Caco-2 (cell line): ENCODE measurements around the gene DHX34. TPM values are rescaled to one million over a fixed set of nuclear protein-coding genes. Genes with fewer than 3 reads are reported as not detected.
"Not testable (repeated sequence)": the region's sequence is repeated elsewhere in the genome, so short reads cannot be mapped to it uniquely, and the experiment has no call there.

ENCODE experiments used
- BruUV-seq: library from RNA; stranded (reverse); fragments of 400-500 nt; replicated peaks from 2 replicates; lab custom pipeline; 2021; lab: Mats Ljungman, UMichigan
- CTCF ChIA-PET: fragments of 300-600 bp; sonication (Branson Sonifier 250); formaldehyde crosslinking; loops from one replicate; lab custom pipeline; 2022; ENCODE audit warnings: antibody characterized with exemption; lab: Charles Lee
- POLR2A ChIA-PET: fragments of 300-600 bp; sonication (Branson Sonifier 250); formaldehyde crosslinking; loops from one replicate; lab custom pipeline; 2022; ENCODE audit warnings: antibody characterized with exemption; lab: Charles Lee
- DNase-seq, 2 experiments: peaks; one replicate each; pipeline versions ENCODE4 v3.0.0 to v3.0.0-alpha.2; 2020 to 2022
- H3K27me3 ChIP-seq: replicated peaks from 2 replicates; pipeline ENCODE4 v1.6.0; 2011; ENCODE audit warnings: low read length; ENCODE audit not compliant: control insufficient read depth, insufficient read depth
- H3K36me3 ChIP-seq: 2 replicates; pipeline ENCODE4 v1.5.1; 2011; ENCODE audit warnings: low read length; ENCODE audit not compliant: control insufficient read depth, insufficient read depth
- H3K4me1 ChIP-seq: fragments of 250-450 bp; sonication (Bioruptor Pico); 2 replicates; pipeline ENCODE4 v1.5.1; 2020; ENCODE audit warnings: mild to moderate bottlenecking
- H3K4me3 ChIP-seq: 2 replicates; pipeline ENCODE4 v1.5.1; 2011; ENCODE audit warnings: low read depth, mild to moderate bottlenecking, control low read depth, low read length
- H3K9me3 ChIP-seq: fragments of 250-450 bp; sonication (Bioruptor Pico); 2 replicates; pipeline ENCODE4 v1.5.1; 2020; ENCODE audit warnings: mild to moderate bottlenecking, moderate library complexity
- H3K27ac Mint-ChIP-seq: one replicate; pipeline ENCODE4 v1.8.0; 2022; ENCODE audit warnings: mixed read lengths; ENCODE audit not compliant: unreplicated experiment
- H3K27me3 Mint-ChIP-seq: one replicate; pipeline ENCODE4 v1.8.0; 2022; ENCODE audit warnings: mixed read lengths; ENCODE audit not compliant: insufficient read depth, unreplicated experiment
- H3K36me3 Mint-ChIP-seq: one replicate; pipeline ENCODE4 v1.8.0; 2022; ENCODE audit warnings: mild to moderate bottlenecking, mixed read lengths; ENCODE audit not compliant: insufficient read depth, unreplicated experiment
- H3K4me1 Mint-ChIP-seq: one replicate; pipeline ENCODE4 v1.8.0; 2022; ENCODE audit warnings: low read depth, mixed read lengths; ENCODE audit not compliant: unreplicated experiment
- H3K4me3 Mint-ChIP-seq: one replicate; pipeline ENCODE4 v1.8.0; 2022; ENCODE audit warnings: mild to moderate bottlenecking, moderate library complexity, mixed read lengths; ENCODE audit not compliant: unreplicated experiment
- H3K9me3 Mint-ChIP-seq: one replicate; pipeline ENCODE4 v1.8.0; 2022; ENCODE audit warnings: mixed read lengths; ENCODE audit not compliant: unreplicated experiment
- intact Hi-C: fragments of 100-400 bp; cut with micrococcal nuclease; formaldehyde crosslinking; loops from one replicate; pipeline ENCODE4 v1.10.0; 2022; ENCODE audit not compliant: unreplicated experiment
- total RNA-seq: library from RNA; stranded (reverse); gene quantifications from 2 replicates; pipeline ENCODE4 v1.2.3, GENCODE V29; 2022
- TF ChIP-seq, protein P1 (sequence below), 2 experiments: fragments of 200-600 bp in 1 of 2; IDR thresholded peaks; 1 replicate in 1 of 2; 2 replicates in 1 of 2; pipeline versions ENCODE4 v1.5.1 to v1.8.0; 2011 to 2022; ENCODE audit warnings: antibody characterized with exemption in 1 of 2, control low read depth in 1 of 2, inconsistent platforms in 1 of 2, low read depth in 1 of 2, low read length in 1 of 2, mild to moderate bottlenecking in 1 of 2, moderate library complexity in 1 of 2; ENCODE audit not compliant: insufficient read depth in 1 of 2, severe bottlenecking in 1 of 2, unreplicated experiment in 1 of 2

Gene DHX34
- total RNA-seq, 1 experiment from 2014 or later, result 28.7 TPM

GRCh38 chr19:47358936-47359335 lies 9.8 kb downstream of the DHX34 start:
- ChIA-PET CTCF (interaction anchor here (1.4 kb wide), 1 partner anchor 10 kb away, joined by 8 read pairs; the partner anchor contains the start of gene DHX34), POLR2A (no interaction called here)
- no peak for DNase-seq
- H3K27ac Mint-ChIP-seq, result no peak overlapping the region
- Histone ChIP-seq H3K27me3 (no peaks in the 10 kb centered on the region), H3K9me3 (no peaks in the 10 kb centered on the region), H3K36me3 (peaks cover 6% of the 10 kb centered on the region), H3K4me1 (no peaks in the 10 kb centered on the region), H3K4me3 (no peak overlapping the region)
- H3K4me1 Mint-ChIP-seq, result no peaks in the 10 kb centered on the region
- H3K36me3 Mint-ChIP-seq, result peaks cover 97% of the 10 kb centered on the region
- no TSS peak for BruUV-seq
- intact Hi-C loops, result no loop called here
- H3K9me3 Mint-ChIP-seq, result no peaks in the 10 kb centered on the region
- H3K4me3 Mint-ChIP-seq, result no peak overlapping the region
- TF ChIP-seq, protein P1, sequence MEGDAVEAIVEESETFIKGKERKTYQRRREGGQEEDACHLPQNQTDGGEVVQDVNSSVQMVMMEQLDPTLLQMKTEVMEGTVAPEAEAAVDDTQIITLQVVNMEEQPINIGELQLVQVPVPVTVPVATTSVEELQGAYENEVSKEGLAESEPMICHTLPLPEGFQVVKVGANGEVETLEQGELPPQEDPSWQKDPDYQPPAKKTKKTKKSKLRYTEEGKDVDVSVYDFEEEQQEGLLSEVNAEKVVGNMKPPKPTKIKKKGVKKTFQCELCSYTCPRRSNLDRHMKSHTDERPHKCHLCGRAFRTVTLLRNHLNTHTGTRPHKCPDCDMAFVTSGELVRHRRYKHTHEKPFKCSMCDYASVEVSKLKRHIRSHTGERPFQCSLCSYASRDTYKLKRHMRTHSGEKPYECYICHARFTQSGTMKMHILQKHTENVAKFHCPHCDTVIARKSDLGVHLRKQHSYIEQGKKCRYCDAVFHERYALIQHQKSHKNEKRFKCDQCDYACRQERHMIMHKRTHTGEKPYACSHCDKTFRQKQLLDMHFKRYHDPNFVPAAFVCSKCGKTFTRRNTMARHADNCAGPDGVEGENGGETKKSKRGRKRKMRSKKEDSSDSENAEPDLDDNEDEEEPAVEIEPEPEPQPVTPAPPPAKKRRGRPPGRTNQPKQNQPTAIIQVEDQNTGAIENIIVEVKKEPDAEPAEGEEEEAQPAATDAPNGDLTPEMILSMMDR (IDR thresholded peaks at IDR 0.05; ENCODE audit: insufficient read depth in 1 of 2, low read depth in 1 of 2, low read length in 1 of 2, severe bottlenecking in 1 of 2, unreplicated experiment in 1 of 2), result no peak
- H3K27me3 Mint-ChIP-seq, result no peaks in the 10 kb centered on the region

GRCh38 chr19:47362321-47362720 lies 13.2 kb downstream of the DHX34 start:
- no peak overlapping the region for H3K4me3 Mint-ChIP-seq
- BruUV-seq, result no TSS peak
- intact Hi-C loops, result no loop called here
- Histone ChIP-seq H3K9me3 (no peaks in the 10 kb centered on the region), H3K36me3 (peaks cover 2% of the 10 kb centered on the region; the same call in 1 of the 2 replicates), H3K27me3 (no peaks in the 10 kb centered on the region), H3K4me3 (no peak overlapping the region), H3K4me1 (no peaks in the 10 kb centered on the region)
- no peaks in the 10 kb centered on the region for H3K9me3 Mint-ChIP-seq
- no peak for DNase-seq
- H3K27ac Mint-ChIP-seq, result no peak overlapping the region
- POLR2A ChIA-PET, result no interaction called here
- H3K36me3 Mint-ChIP-seq, result peaks cover 96% of the 10 kb centered on the region
- H3K4me1 Mint-ChIP-seq, result no peaks in the 10 kb centered on the region
- CTCF ChIA-PET, result interaction anchor here (0.6 to 1.6 kb wide), 2 partner anchors 13 to 53 kb away, joined by 5 to 7 read pairs; partner anchors contain the start of gene DHX34
- no peaks in the 10 kb centered on the region for H3K27me3 Mint-ChIP-seq
- TF ChIP-seq, protein P1 (IDR thresholded peaks at IDR 0.05; ENCODE audit: insufficient read depth in 1 of 2, low read depth in 1 of 2, low read length in 1 of 2, severe bottlenecking in 1 of 2, unreplicated experiment in 1 of 2), result no peak

GRCh38 chr19:47363758-47364531 lies 14.8 kb downstream of the DHX34 start:
- no peaks in the 10 kb centered on the region for H3K27me3 ChIP-seq
- H3K4me3 ChIP-seq, result no peak overlapping the region
- peaks cover 2% of the 10 kb centered on the region; the same call in 1 of the 2 replicates for H3K36me3 ChIP-seq
- CTCF ChIA-PET, result interaction anchor here (0.6 kb wide), 1 partner anchor 15 kb away, joined by 4 read pairs; no protein-coding TSS in a partner anchor
- POLR2A ChIA-PET, result no interaction called here
- no peaks in the 10 kb centered on the region for H3K27me3 Mint-ChIP-seq
- DNase-seq, result peak in 1 of 2 experiments; percentile 25
- H3K4me3 Mint-ChIP-seq, result no peak overlapping the region
- intact Hi-C loops, result no loop called here
- BruUV-seq, result no TSS peak
- H3K36me3 Mint-ChIP-seq, result peaks cover 95% of the 10 kb centered on the region
- no peaks in the 10 kb centered on the region for H3K9me3 ChIP-seq
- no peaks in the 10 kb centered on the region for H3K4me1 ChIP-seq
- H3K27ac Mint-ChIP-seq, result no peak overlapping the region
- H3K9me3 Mint-ChIP-seq, result no peaks in the 10 kb centered on the region
- H3K4me1 Mint-ChIP-seq, result no peaks in the 10 kb centered on the region
- TF ChIP-seq, protein P1 (IDR thresholded peaks at IDR 0.05; ENCODE audit: insufficient read depth in 1 of 2, low read depth in 1 of 2, low read length in 1 of 2, severe bottlenecking in 1 of 2, unreplicated experiment in 1 of 2), result no peak

DNA sequence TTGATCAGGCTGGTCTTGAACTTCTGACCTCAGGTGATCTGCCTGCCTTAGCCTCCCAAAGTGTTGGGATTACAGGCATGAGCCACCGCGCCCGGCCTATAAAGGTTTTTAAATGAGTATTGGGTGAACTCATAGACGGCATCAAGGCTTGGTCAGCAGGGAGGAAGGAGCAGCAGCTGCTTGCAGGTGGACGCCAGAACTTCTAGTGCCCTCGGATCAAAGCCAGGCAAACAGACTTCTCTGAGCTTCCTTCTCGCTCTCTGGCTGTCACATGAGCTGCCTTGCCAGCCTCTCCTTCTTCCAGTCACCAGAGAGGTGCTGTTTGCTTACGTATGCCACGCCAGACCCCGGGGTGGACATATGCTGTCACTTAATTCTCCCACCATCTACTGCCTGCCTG lies 16.3 kb downstream of the DHX34 start:
- H3K9me3 Mint-ChIP-seq, intact Hi-C loops, H3K4me3 Mint-ChIP-seq, H3K4me3 ChIP-seq, H3K36me3 ChIP-seq, H3K4me1 ChIP-seq, H3K27me3 Mint-ChIP-seq, H3K27ac Mint-ChIP-seq, H3K9me3 ChIP-seq, DNase-seq, H3K27me3 ChIP-seq, BruUV-seq, H3K4me1 Mint-ChIP-seq: not testable (repeated sequence)
- H3K36me3 Mint-ChIP-seq, result peaks cover 96% of the 10 kb centered on the region
- ChIA-PET POLR2A (interaction anchor here (0.6 kb wide), 1 partner anchor 302 kb away, joined by 3 read pairs; no protein-coding TSS in a partner anchor), CTCF (interaction anchor here (0.5 kb wide), 1 partner anchor 63 kb away, joined by 3 read pairs; no protein-coding TSS in a partner anchor)
